Vagina (tissue), 2 donors: ENCODE data around the gene ASGR2.

Source experiments
- CTCF ChIP-seq, 3 experiments: fragments of 450-650 bp in 2 of 3; fragments of 200-600 bp in 1 of 3; sonication (generic) in 1 of 3; IDR thresholded peaks; one replicate each; pipeline ENCODE4 v1.5.1; 2017 to 2019; ENCODE audit warnings: antibody characterized with exemption in 3 of 3, mild to moderate bottlenecking in 2 of 3, moderate library complexity in 2 of 3
- POLR2AphosphoS5 ChIP-seq, 2 donors: sonication (generic); formaldehyde crosslinking; IDR thresholded peaks; one replicate each; pipeline ENCODE4 v1.9.0; 2017; ENCODE audit warnings: antibody characterized with exemption in 2 of 2, mild to moderate bottlenecking in 2 of 2, low read depth in 1 of 2; ENCODE audit not compliant: insufficient read depth in 1 of 2

- TF ChIP-seq CTCF (IDR thresholded peaks at IDR 0.05) (no peak), POLR2AphosphoS5 (IDR thresholded peaks at IDR 0.05; ENCODE audit: insufficient read depth in 1 of 2, low read depth in 1 of 2) (no peak)
These were observed 51.0 kb downstream of the ASGR2 start for GRCh38 chr17:7063518-7064094.
